Amniotic epithelial cell (primary cell): Measurements from ENCODE around the gene JOSD1.
"Not testable (repeated sequence)": the region's sequence is repeated elsewhere in the genome, so short reads cannot be mapped to it uniquely, and the experiment has no call there.

Experiments
- DNase-seq: peaks from one replicate; pipeline ENCODE4 v3.0.0-alpha.2; 2010; ENCODE audit warnings: low read depth

The JOSD1 gene

GRCh38 chr22:38684895-38685294, 15.8 kb downstream of the JOSD1 start:
- no peak for DNase-seq

GRCh38 chr22:38681582-38682335, 19.0 kb downstream of the JOSD1 start, which contains the start of gene TOMM22:
TSS of gene TOMM22 (plus strand) at chr22:38681957. CDS start at chr22:38681979, 22 bp downstream.
- DNase-seq: peak; percentile 83

- DNase-seq: no peak
Observed at GRCh38 chr22:38675833-38676232, 24.9 kb downstream of the JOSD1 start.

DNA sequence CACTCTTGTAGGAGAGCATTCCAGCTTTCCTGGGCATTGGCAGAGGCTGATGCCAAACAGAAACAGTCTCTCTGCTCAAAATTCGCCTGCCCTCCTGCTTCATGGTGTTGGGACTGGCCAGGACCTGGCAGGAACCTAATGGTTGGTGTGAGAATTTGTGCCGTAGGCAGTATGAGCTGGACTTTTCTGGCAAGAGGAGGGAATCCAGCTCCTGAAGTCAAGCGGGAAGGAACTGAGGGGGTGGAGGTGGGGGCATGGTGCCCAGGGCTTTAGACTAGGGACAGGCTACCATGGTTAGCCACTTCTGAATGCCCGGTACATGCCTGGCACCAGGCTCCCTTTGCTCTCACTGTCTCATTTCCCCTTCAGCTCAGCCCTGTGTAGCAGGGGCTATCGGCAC, 25.9 kb downstream of the JOSD1 start:
- DNase-seq: no peak

- DNase-seq: peak; percentile 32
Observed at GRCh38 chr22:38657045-38657909, 43.5 kb downstream of the JOSD1 start.

- peak; percentile 75 for DNase-seq
Observed at GRCh38 chr22:38656256-38657044, 44.3 kb downstream of the JOSD1 start, which contains the start of the genes CBY1 and FAM227A. TSS of gene CBY1 (plus strand) at chr22:38656638. CDS start at chr22:38668055, 11,417 bp downstream. TSS of gene FAM227A (minus strand) at chr22:38656392. CDS start at chr22:38650168, 6,224 bp downstream.

GRCh38 chr22:38655519-38656255, 45.1 kb downstream of the JOSD1 start:
- peak; percentile 18 for DNase-seq

DNA sequence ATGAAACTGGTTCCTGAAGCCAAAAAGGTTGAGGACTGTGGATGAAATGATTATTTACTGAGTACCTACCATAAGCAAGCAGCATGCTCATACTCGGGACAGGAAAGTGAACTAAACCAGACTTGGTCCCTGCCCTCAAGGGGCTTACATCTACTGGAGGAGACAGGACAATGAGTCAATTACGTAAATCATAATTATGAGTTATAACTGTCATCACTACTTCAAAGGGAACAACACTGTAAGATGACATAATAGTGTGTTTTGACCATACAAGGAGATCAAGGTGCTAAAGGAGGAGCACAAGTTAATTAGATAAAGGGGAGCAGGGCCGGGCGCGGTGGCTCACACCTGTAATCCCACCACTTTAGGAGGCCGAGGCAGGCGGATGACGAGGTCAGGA, 47.0 kb downstream of the JOSD1 start:
- DNase-seq: peak; percentile 3

GRCh38 chr22:38652859-38653258, 47.9 kb downstream of the JOSD1 start:
- DNase-seq: no peak

DNA sequence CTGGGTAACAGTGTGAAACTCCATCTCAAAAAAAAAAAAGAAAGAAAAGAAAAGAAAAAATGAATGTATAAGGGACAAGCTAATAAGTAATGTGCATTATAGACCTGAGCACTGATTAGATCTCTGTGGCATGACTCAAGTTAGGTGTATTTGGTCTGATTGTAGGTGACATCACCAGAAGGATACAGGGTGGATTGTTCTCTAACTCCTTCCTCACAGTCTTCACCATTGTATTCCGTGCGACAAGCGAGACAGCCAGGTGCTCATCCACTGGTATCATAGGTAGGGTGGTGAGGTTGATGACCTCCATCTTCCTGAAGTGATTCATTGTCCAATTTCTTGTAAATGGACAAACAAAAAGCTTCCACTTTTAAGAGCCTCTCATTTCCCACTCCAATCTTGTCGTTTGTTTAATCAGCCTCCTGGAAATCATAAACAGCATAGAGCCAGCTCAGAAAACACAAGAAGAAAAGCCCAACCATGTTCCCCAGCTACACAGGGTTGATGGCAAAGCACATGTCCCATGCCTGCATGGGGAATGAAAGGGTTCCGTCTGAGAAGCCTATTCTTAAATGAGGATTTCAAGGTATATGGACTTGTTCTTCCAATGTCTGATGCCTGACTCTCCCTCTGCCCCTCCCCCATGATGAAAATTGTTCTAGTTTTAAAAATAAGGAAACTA, 50.8 kb downstream of the JOSD1 start:
- DNase-seq: no peak

DNA sequence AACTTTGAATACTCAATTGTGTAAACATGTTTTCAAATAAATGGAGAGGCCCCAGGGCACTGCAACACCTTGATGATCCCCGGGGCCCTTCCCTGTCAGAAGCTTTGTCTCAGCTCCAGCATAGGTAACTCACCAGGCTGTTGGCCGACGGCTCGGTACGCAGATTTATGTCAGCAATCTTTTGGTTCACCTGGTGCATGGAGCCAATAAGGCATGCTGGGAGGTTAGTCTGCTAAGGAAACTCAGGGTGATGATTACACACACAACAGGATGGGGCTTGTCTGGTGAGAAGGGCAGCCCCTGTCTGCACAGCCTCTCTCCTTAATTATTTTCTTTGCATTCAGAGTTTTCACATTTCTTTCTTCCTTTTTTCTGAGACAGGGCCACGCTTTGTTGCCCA, 55.3 kb downstream of the JOSD1 start:
- DNase-seq: no peak

DNA sequence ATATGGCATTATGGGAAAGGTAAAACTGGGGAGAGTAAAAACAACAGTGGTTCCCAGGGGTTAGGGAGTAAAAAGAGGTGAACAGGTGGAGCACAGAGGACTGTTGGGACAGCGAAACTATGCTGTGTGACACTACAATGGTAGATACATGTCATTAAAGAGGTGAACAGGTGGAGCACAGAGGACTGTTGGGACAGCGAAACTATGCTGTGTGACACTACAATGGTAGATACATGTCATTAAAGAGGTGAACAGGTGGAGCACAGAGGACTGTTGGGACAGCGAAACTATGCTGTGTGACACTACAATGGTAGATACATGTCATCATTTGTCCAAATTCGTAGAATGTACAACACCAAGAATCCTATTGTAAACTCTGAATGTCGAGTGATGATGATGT, 56.5 kb downstream of the JOSD1 start:
- DNase-seq: not testable (repeated sequence)

DNA sequence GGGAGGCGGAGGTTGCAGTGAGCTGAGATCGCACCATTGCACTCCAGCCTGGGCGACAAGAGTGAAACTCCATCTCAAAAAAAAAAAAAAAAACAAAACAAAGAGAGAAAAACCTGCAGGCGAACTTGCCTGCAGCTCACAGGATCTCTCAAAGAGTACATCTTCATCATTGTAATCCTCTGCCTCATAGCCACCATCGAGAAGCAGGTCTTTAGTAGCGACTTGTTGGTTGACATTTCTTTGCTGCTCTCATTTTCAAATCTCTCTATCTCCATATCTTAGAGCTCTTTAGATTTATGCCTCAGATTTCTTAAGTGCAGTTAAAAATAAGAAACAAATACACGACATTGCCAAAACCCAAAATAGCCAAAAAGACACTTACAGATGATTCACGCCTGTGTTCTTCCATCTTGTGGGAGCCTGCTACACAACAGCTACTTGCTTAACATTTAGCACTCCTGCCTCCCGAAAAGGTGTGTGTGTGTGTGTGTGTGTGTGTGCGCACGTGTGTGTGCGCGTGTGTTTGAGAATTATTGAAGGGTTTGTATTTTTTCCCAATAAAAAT, 59.2 kb downstream of the JOSD1 start:
- no peak for DNase-seq

GRCh38 chr22:38638728-38639127, 62.0 kb downstream of the JOSD1 start:
- peak; percentile 69 for DNase-seq

- DNase-seq: peak; percentile 8
Observed at GRCh38 chr22:38638216-38638615, 62.5 kb downstream of the JOSD1 start.
